HG03135 (cell line): ENCODE measurements around the gene HPGD.

Source experiments
- ATAC-seq: cut with Tn5 transposase; IDR thresholded peaks from one replicate; pipeline ENCODE4 v1.9.1; 2021; ENCODE audit warnings: mild to moderate bottlenecking, moderate library complexity; ENCODE audit not compliant: unreplicated experiment

The HPGD gene

DNA sequence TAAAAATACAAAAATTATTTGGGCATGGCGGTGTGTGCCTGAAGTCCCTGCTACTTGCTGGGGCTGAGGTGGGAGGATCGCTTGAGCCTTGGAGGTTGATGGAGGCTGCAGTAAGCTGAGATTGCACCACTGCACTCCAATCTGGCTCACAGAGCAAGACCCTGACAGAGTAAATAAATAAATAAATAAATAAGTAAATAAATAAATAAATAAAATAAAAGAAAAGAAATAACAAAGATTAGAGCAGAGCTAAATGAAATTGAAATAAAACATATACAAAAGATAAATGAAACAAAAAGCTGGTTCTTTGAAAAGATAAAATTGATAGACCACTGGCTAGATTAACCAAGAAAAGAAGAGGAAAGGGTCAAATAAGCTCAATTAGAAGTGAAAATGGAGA is 43.1 kb downstream of the HPGD start:
- ATAC-seq = no peak

DNA sequence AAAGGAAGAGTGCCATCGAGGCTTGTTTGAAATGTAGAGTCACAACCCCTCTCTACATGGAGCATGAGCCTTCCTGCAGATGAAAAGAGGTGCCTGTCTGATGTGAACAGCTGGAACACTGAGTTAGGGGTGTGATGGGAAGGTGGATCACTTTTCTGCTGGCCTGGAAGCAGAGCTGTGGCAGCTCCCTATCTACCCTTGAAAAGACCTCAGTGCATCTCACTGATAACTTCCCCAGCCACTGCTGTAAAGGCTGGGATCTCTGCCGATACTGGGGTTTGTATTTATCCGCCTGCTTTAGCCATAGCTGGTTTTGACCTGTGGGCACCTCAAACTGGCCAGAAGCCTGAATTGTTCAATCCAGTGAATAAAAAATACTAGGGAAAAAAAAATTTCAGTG is 46.8 kb downstream of the HPGD start:
- no peak for ATAC-seq

DNA sequence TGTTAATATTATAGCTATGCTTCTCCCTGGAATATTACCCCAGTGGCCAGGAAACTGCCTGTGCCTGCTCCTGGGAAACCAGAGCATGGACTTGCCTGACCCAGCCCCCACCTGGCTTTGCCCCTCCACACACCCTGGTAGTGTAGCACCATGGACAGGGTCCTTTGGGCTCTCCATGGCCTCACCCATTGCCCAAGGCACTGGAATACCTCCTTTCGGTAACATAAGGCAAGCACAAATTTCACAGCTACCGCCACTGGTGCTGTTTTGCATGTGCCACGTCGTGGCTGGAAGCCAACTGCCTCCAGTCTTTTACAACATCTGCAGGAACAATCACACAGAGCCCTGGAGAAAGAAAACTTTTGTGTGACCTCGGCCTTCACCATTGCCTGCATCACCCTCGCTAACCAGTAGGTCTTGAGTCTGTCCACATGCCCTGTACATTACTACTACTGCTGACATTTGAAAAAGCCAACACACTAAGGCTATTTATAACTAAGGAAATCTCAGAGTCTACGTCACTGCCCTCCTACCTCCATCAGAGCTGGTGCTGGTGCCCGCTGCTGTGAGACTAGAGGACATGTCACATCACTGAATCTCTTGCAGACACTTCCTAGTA is 47.7 kb downstream of the HPGD start:
- ATAC-seq = no peak

DNA sequence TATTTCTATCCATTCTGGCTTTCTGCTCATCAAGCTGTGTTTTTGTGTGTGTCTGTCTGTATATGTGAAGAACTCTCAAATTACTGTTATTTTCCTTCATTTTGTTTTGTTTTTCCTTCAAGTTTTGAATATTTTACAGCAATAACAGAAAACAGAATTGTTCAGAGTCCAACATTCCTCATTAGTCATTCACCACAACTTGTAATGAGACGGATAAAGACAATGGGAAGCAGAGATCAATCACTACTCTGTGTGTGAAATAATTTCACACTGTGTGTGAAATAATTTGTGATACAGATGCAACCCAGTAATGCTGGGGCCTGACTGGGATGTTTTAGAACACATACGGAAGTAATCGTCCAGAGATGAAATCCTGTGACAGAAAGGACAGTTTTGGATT is 55.2 kb downstream of the HPGD start:
- no peak for ATAC-seq

DNA sequence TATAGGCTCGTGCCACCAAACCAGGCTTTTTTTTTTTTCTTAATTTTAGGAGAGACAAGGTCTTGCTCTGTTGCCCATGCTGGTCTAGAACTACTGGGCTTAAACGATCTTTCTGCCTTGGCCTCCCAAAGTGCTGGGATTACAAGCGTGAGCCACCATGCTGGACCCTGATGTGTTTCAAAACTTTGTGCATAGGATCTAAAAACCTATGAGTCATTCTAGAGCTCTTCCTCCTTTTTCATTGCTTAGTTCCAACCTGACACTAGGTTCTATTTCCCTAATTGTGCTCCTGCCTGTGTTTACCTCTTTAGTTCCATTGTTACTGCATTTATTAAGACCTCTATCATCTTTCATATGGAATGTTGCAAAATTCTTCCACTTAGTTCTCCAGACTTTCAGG is 57.3 kb downstream of the HPGD start:
- ATAC-seq = no peak

DNA sequence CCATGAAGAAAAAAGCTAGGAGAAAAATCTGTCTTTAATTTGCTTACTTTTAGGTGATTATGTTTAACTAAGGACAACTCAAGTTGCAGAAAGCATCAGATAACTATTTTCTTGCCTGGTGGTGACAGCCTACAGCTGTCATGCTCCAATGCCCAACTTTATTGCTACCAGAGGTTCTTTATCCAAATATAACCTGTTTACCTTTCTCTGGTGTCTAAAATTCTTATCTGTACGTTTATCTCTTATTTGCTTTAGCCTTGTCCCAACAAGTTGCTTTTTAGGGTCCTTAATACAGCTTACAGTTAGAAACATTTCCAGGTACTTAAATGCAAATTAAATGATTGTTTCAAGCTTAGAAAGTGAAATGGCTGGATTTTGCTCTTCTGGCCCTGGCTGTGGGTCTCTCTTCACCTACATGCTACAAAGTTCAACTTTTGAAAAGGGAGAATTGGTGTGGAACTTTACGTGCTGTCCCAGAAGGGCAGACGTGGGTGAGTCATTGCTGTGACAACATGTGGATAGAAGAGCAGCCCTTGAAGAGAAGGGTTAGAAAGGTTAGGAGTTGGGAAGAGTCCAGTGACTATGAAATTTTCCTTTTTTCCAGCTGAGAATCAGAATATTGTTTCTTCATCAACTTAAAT is 60.7 kb downstream of the HPGD start:
- ATAC-seq = no peak

DNA sequence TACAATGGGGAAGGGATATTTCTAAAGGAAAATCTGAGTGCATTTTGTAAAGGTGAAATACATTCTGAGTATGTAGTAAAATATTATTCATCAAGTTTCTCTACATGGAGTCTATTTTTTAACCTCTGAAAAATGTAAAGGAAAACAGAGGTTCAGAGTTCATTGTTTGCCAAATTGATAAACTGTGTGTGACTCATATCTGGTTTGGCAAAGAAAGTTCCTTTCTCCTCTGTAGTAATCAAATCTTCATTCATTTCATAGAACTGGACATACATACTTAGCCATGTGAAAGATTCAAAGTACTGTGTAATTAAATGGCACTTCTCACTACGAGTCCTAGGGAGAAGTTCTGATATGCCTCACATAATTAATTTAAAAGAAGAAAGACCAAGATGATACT is 61.6 kb downstream of the HPGD start:
- ATAC-seq = no peak

DNA sequence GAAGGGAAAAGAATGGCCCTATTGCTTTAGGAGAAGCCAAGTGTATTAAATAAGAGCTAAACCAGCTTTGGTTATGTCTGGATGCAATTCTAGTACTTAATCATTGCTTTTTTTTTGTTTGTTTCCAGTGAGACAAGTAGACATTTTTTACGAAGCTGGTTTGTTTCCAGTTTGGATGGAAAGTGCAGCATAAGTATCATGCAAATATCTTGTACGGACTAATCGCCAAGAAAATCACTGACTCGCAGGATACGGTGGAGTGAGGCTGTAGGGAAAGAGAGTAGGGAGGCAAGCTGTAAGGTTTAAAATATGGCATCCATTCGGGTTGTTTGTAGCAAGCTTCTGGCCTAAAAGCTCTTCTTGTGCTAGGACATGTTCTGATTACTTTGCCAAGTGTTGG is 64.8 kb downstream of the HPGD start:
- no peak for ATAC-seq

DNA sequence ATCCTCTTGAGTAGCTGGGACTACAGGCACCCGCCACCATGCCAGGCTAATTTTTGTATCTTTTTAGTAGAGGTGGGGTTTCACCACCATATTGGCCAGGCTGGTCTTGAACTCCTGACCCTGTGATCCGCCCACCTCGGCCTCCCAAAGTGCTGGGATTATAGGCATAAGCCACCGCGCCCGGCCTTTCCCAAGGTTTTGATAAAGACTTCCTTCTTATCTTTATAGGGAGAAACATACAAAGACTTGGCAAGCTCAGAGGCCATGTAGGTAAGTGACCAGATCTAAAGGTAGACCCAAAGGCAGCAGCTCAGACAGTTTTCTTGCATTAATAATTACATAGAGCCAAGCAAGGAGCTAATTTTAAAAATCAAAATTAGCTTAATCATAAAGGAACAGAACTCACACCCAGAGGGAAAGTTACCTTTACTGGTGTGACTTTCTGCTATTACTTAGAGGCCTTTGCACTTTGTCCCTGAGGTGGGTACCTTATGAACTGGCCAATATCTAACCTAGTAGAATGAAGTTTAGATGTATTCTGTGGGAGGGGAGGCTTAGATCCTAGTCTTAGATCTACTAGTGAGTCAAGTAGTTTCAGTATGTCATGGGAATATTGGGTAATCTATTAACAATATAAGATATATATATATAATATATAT is 67.3 kb downstream of the HPGD start:
- no peak for ATAC-seq

DNA sequence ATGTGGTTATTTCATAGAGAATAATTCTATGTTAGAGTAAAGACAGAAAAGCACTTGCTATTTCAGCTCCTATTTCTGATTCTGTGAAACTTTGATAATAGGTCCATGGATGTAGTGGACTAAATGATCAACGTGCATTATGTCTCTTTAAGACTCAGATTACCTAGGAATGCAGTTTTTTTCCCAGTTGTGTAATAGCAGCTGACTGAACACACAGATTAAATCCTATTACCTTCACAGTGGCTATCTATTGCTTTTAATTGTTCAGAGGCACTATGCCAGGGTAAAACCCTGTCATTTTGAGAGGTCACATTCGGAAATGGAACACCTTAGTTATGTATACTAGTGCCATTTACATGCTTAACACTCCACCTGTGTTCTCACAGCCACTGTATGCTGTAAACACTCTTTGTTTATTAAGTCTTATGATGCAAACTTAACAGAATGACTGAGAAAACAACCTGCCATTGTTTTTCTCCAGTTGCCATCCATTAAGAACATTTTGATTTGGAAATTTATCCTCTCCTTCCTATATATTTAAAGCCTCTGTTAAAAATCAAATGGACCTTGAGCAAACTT is 70.5 kb downstream of the HPGD start:
- ATAC-seq = no peak

DNA sequence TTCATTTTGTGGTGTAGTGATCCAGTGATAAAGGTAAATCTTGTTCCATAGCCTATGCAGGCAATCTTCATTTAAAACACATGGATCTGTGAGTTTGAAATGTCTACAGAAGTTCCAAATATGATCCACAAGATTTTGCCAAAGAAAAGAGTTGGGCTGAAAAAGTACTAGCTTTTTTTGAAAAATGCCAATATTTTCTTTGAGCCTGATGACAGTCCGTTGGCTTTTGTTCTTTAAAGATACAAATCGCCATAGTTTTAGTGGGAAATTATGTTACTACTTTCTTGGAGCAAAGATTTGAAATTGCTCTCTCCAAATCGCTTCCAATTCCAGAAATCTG is 71.5 kb downstream of the HPGD start:
- no peak for ATAC-seq

DNA sequence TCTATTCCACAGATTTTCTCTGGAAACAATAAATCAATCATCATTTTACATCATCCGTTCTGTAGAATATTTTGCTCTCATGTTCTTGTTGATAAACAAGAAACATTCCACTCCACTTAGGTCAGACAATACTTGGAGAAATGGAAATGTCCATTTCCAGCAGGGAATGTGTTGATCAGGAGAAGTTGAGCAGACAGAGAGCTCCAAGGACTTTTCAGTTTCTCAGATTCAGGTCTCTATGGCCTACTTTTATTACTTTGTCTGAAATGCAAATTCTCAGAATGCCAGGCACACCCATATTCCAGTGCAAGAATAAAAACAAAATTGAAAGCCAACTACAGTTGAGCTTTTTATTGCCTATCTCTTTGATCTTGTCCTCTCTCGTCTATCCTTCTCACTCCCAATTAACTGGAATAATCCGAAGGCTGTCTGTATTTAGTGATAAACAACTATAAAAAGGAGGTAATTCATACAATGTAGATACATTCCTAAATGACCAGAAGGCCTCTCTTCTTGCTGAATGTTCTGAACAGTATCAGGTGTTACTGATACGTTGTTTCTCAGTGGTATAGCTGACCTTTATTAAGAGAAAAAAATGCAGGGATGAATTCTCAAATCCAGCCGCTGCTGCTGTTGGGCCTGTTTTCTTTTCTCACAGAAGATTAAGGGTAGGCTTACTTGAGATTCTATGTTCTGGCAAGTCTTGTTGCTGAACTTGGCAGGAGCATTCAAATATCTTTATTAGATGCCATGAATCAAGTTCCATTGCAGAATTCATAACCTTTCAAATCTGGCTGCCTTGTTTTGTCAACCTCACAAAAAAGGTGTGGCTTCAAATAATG is 72.1 kb downstream of the HPGD start:
- ATAC-seq = no peak

DNA sequence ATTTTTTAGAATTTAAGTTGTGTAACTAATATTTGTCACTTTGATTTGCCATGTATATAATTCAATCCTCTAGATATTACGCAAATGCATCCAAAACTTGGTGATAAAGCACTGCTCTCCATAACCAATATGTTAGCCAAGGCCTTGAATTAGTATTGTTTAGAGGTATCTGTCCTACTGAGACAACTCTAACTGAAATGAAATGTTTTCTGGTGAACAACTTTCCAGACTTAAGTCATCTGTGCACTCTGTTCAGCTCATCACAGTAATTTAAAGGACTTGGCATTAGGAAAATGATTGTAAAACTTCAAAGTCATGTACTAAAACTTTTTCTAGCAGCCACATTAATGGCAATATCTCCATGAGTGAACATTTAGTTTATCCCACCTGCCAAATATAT is 73.1 kb downstream of the HPGD start:
- no peak for ATAC-seq

DNA sequence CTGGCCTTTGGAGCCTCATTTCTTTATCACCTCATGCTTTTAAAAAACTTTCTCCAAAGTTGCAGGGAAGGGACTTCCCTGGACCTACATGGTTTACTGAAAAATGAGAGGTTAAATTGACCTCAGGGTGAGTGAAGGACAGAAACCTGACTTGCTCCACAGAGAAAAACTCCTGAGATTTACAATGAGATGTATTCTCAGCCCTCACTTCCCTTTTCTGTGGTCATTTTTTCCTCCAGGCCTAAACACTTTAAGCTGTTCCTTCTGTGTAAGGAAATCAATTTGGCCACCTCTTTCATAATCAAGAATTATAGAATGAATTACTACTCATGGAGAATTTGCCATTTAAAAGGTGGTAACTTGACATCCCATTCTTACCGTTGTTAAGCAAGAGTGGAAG is 77.9 kb downstream of the HPGD start:
- no peak for ATAC-seq
